ENCODE results near the gene IL17C.

Gene IL17C

DNA sequence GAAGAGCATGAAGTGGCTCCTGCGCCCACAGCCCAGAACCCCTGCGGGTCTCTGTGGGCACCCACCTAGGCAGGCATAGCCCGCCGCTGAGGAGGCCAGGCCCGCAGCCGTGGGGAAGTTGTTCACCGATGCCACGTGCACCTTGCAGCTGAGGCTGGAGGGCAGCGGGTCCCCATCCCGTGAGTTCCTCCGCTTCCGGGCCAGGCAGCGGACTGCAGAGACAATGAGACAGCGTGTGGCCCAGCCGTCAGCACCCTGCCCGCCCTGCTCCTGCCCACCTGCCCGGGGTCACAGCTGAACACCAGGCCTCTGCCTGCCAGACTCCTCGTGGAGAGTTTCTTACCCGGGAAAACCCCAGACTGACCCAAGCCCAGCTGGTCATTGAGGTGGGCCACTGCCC is 19.0 kb downstream of the IL17C start:
- Histone ChIP-seq H3K4me3 (ENCODE audit: low read length) (no peak overlapping the region), H4K20me1 (ENCODE audit: control insufficient read depth, insufficient read depth, low read depth, low read length) (peaks cover 10% of the 10 kb centered on the region; the same call in 1 of the 2 replicates), H3K79me2 (ENCODE audit: control insufficient read depth, low read length) (peaks cover 61% of the 10 kb centered on the region), H3K9me3 (ENCODE audit: control insufficient read depth, insufficient read depth, low read length) (no peaks in the 10 kb centered on the region), H3K36me3 (ENCODE audit: control insufficient read depth, low read length) (peaks cover 90% of the 10 kb centered on the region), H3K27ac (ENCODE audit: low read depth, low read length) (no peak overlapping the region), H3K27me3 (ENCODE audit: control insufficient read depth, low read length) (no peaks in the 10 kb centered on the region), H3K4me2 (ENCODE audit: low read length) (no peak overlapping the region), H3F3A (ENCODE audit: control insufficient read depth, insufficient read depth) (no peaks in the 10 kb centered on the region), H3K4me1 (ENCODE audit: control insufficient read depth, low read length) (peaks cover 21% of the 10 kb centered on the region), H3K9me2 (replicated peaks; ENCODE audit: control insufficient read depth, low read length) (no peaks in the 10 kb centered on the region)
- TF ChIP-seq EZH2phosphoT487 (IDR thresholded peaks at IDR 0.05; ENCODE audit: borderline replicate concordance, low read length) (no peak), CTCF (IDR thresholded peaks at IDR 0.05; ENCODE audit: low read depth, low read length, poor library complexity, severe bottlenecking) (no peak)

DNA sequence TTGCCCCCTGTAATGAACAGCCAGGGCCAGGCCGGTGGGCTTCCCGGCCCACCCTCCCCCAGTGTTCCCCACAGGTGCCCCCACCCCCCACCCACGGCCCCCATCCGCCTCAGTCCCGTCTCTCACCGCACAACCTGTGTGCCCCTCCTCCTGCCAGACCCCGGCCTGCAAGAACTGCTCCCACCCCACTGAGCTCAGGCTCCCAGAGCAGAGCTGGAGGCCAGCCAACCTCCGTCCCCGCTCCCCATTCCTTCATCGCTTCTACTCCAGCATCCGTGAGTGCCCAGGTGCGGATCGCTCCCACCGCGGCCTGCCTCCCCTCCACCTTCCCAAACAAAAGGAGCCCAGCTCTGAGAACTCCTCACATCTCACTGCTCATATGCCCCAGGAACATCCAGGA is 20.3 kb downstream of the IL17C start:
- Histone ChIP-seq H3K4me1 (ENCODE audit: control insufficient read depth, low read length) (peaks cover 17% of the 10 kb centered on the region), H3K4me3 (ENCODE audit: low read length) (no peak overlapping the region), H3K9me3 (ENCODE audit: control insufficient read depth, insufficient read depth, low read length) (no peaks in the 10 kb centered on the region), H3K4me2 (ENCODE audit: low read length) (no peak overlapping the region), H3K27ac (ENCODE audit: low read depth, low read length) (no peak overlapping the region), H3F3A (ENCODE audit: control insufficient read depth, insufficient read depth) (no peaks in the 10 kb centered on the region), H3K9me2 (replicated peaks; ENCODE audit: control insufficient read depth, low read length) (no peaks in the 10 kb centered on the region), H4K20me1 (ENCODE audit: control insufficient read depth, insufficient read depth, low read depth, low read length) (peaks cover 10% of the 10 kb centered on the region; the same call in 1 of the 2 replicates), H3K36me3 (ENCODE audit: control insufficient read depth, low read length) (peaks cover 86% of the 10 kb centered on the region), H3K79me2 (ENCODE audit: control insufficient read depth, low read length) (peaks cover 69% of the 10 kb centered on the region), H3K27me3 (ENCODE audit: control insufficient read depth, low read length) (no peaks in the 10 kb centered on the region)
- TF ChIP-seq EZH2phosphoT487 (IDR thresholded peaks at IDR 0.05; ENCODE audit: borderline replicate concordance, low read length) (no peak), CTCF (IDR thresholded peaks at IDR 0.05; ENCODE audit: low read depth, low read length, poor library complexity, severe bottlenecking) (no peak)

DNA sequence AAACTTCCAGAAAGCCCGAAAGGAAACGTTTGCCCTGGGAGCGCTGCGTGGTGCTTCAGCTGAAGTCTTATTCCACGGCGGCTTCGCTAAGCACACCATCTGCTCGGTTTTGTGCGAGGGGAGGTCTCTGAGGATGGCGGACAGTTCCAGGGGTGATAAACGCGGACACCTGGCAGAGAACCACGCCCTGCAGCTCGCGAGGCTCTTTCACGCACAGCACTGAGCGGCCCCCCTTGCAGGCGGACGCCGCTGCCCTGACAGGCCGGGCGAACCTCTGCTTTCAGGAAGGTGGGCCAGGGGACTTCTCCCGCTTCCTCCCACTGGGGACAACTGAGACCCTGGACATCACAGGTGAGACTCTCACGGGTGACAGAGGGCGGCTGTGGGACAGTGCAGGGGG is 20.8 kb downstream of the IL17C start:
- Histone ChIP-seq H3K9me2 (replicated peaks; ENCODE audit: control insufficient read depth, low read length) (no peaks in the 10 kb centered on the region), H3F3A (ENCODE audit: control insufficient read depth, insufficient read depth) (no peaks in the 10 kb centered on the region)
- TF ChIP-seq EZH2phosphoT487 (IDR thresholded peaks at IDR 0.05; ENCODE audit: borderline replicate concordance, low read length) (no peak), CTCF (IDR thresholded peaks at IDR 0.05; ENCODE audit: low read depth, low read length, poor library complexity, severe bottlenecking) (no peak)

More for the DNA sequence above, 20.8 kb downstream of the IL17C start:
- H3K4me3 ChIP-seq (ENCODE audit: low read length), result no peak overlapping the region
- peaks cover 10% of the 10 kb centered on the region; the same call in 1 of the 2 replicates for H4K20me1 ChIP-seq (ENCODE audit: control insufficient read depth, insufficient read depth, low read depth, low read length)
- H3K79me2 ChIP-seq (ENCODE audit: control insufficient read depth, low read length), result peaks cover 73% of the 10 kb centered on the region
- peaks cover 19% of the 10 kb centered on the region for H3K4me1 ChIP-seq (ENCODE audit: control insufficient read depth, low read length)
- H3K27ac ChIP-seq (ENCODE audit: low read depth, low read length), result no peak overlapping the region
- H3K4me2 ChIP-seq (ENCODE audit: low read length), result no peak overlapping the region
- H3K9me3 ChIP-seq (ENCODE audit: control insufficient read depth, insufficient read depth, low read length), result no peaks in the 10 kb centered on the region
- peaks cover 83% of the 10 kb centered on the region for H3K36me3 ChIP-seq (ENCODE audit: control insufficient read depth, low read length)
- no peaks in the 10 kb centered on the region for H3K27me3 ChIP-seq (ENCODE audit: control insufficient read depth, low read length)

All from DOHH2 (cell line).